AG09309 (cell line): ENCODE data around the gene HYCC2.

Source experiments
- DNase-seq: peaks from one replicate; pipeline ENCODE4 v3.0.0-alpha.2; 2010; ENCODE audit warnings: low read depth
- H3K4me3 ChIP-seq: 2 replicates; pipeline ENCODE4 v1.5.1; 2011; ENCODE audit warnings: mild to moderate bottlenecking, low read depth, low read length, moderate library complexity; ENCODE audit not compliant: control insufficient read depth
- CTCF ChIP-seq: IDR thresholded peaks from 2 replicates; pipeline ENCODE4 v1.5.1; 2011; ENCODE audit warnings: mild to moderate bottlenecking, low read depth, low read length, inconsistent platforms; ENCODE audit not compliant: insufficient read depth, control insufficient read depth; ENCODE audit errors: missing control alignments

Gene HYCC2

DNA sequence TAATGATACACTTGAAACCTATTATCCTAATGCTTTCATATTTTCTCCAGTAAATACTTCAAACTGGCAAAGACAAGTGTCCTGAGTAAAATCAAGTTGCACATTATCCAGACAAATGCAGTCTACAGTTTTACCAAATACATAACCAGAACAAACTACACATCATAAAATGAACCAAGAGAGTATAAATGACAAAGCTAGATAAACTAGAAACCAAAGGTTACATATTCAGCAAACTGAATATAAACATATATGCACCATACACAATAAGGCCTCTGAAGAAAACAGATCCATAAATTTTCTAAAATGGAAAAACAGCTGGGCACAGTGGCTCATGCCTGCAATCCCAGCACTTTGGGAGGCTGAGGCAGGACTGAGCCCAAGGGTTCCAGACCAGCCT lies 47.0 kb downstream of the HYCC2 start:
- no peak for DNase-seq
- no peak for TF ChIP-seq CTCF
- no peak overlapping the region for H3K4me3 ChIP-seq

- no peak for TF ChIP-seq CTCF
- DNase-seq, result no peak
- H3K4me3 ChIP-seq, result no peak overlapping the region
These were observed 49.6 kb downstream of the HYCC2 start for GRCh38 chr2:201021914-201022313.
